Activated naive CD4-positive, alpha-beta T cell treated with anti-CD3 and anti-CD28 coated beads, Interleukin-2, amount 50 U/mL, for 24 hours (primary cell): ENCODE measurements around the gene HERC2.
"Not testable (repeated sequence)": the region's sequence is repeated elsewhere in the genome, so short reads cannot be mapped to it uniquely, and the experiment has no call there.

ENCODE experiments used
- H3K27ac Mint-ChIP-seq: one replicate; pipeline ENCODE4 v1.8.0; 2021; ENCODE audit warnings: mild to moderate bottlenecking, mixed read lengths
- H3K27me3 Mint-ChIP-seq: one replicate; pipeline ENCODE4 v1.8.0; 2021; ENCODE audit warnings: mixed read lengths
- H3K36me3 Mint-ChIP-seq: one replicate; pipeline ENCODE4 v1.8.0; 2021; ENCODE audit warnings: mixed read lengths
- H3K4me1 Mint-ChIP-seq: one replicate; pipeline ENCODE4 v1.8.0; 2021; ENCODE audit warnings: mixed read lengths
- H3K4me3 Mint-ChIP-seq: one replicate; pipeline ENCODE4 v1.8.0; 2021; ENCODE audit warnings: mild to moderate bottlenecking, mixed read lengths
- H3K9me3 Mint-ChIP-seq: one replicate; pipeline ENCODE4 v1.8.0; 2021; ENCODE audit warnings: mixed read lengths

HERC2 gene

GRCh38 chr15:28140062-28140461 lies 181.9 kb downstream of the HERC2 start:
- Mint-ChIP-seq H3K27me3 (no peaks in the 10 kb centered on the region), H3K4me1 (peaks cover 33% of the 10 kb centered on the region), H3K9me3 (no peaks in the 10 kb centered on the region), H3K4me3 (no peak overlapping the region), H3K27ac (no peak overlapping the region), H3K36me3 (peaks cover 29% of the 10 kb centered on the region)

GRCh38 chr15:28137408-28138039 lies 184.5 kb downstream of the HERC2 start:
- H3K27me3 Mint-ChIP-seq, H3K27ac Mint-ChIP-seq, H3K4me3 Mint-ChIP-seq, H3K9me3 Mint-ChIP-seq: not testable (repeated sequence)
- peaks cover 33% of the 10 kb centered on the region for H3K4me1 Mint-ChIP-seq
- H3K36me3 Mint-ChIP-seq: peaks cover 24% of the 10 kb centered on the region

DNA sequence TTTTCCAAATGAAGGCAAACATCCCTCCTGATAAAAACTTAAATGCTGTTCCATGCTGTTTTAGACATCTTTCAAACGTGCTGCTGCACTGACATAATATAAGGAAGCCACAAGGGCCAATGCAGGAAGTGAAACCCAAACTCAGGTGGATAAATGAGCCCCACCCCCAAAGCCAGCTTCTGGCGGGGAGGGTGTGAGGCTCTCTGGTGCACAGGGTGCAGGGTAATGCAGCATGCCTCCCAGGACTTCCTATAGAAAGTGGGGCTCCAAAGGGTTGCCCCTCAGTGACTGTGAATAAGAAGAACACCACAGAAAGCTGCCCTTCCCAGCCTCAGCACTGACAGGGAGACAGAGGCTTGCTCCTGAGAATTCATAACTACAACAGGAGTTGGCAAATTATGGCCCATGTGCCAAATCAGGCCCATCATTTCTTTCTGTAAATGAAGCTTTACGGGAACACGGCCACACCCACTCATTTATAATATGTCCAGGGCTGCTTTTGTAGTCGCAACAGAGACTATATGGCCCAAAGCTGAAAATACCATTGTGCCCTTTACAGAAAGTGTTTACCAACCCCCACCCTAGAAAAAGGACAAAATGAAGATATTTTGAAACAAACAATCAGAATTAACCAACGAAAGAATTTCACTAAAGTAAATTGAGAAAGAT lies 185.6 kb downstream of the HERC2 start:
- H3K27me3 Mint-ChIP-seq, H3K4me3 Mint-ChIP-seq, H3K9me3 Mint-ChIP-seq, H3K27ac Mint-ChIP-seq: not testable (repeated sequence)
- Mint-ChIP-seq H3K4me1 (peaks cover 33% of the 10 kb centered on the region), H3K36me3 (peaks cover 20% of the 10 kb centered on the region)

DNA sequence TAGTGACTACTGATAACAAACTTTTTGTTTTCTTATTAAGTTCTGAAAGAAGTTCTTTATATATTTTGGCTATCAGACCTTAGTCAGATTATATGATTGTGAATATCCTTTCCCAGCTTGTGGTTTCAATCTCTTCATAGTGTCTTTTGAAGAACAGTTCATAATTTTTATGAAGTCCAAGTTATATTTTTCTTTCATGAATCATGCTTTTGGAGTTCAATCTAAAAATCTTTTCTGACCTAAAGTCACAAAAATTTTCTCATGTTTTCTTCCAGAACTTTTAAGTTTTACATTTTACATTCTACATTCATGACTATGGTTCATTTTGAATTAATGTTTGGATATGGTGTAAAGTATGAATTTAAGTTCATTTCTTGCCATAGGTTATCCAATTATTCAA lies 188.7 kb downstream of the HERC2 start:
- H3K4me3 Mint-ChIP-seq: no peak overlapping the region
- no peak overlapping the region for H3K27ac Mint-ChIP-seq
- H3K27me3 Mint-ChIP-seq: no peaks in the 10 kb centered on the region
- H3K36me3 Mint-ChIP-seq: peaks cover 6% of the 10 kb centered on the region
- H3K4me1 Mint-ChIP-seq: peaks cover 28% of the 10 kb centered on the region
- H3K9me3 Mint-ChIP-seq: no peaks in the 10 kb centered on the region

- Mint-ChIP-seq H3K4me3 (no peak overlapping the region), H3K9me3 (no peaks in the 10 kb centered on the region), H3K27me3 (no peaks in the 10 kb centered on the region), H3K4me1 (peaks cover 24% of the 10 kb centered on the region), H3K36me3 (peaks cover 4% of the 10 kb centered on the region), H3K27ac (no peak overlapping the region)
These were observed 189.3 kb downstream of the HERC2 start for GRCh38 chr15:28132524-28133275.

DNA sequence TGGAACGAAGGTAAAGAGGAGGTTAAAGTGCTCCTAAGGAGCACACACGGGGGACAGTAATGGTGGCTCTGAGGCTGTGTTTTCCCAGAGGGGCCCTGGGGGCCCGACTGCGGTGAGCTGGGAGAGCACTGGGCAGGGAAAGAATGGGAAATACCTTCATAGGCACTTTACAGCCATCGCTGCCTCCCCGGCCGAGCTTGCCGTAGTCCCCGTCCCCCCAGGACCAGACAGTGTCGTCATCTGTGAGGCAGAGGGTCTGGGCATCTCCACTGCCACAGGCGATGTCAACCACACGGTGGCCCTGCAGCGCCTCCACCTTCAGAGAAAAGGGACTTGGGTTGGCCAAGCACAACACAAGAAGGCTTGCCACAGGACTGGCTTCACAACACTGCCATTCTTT lies 190.0 kb downstream of the HERC2 start:
- Mint-ChIP-seq H3K4me3 (no peak overlapping the region), H3K9me3 (no peaks in the 10 kb centered on the region), H3K27me3 (no peaks in the 10 kb centered on the region), H3K27ac (no peak overlapping the region), H3K4me1 (peaks cover 17% of the 10 kb centered on the region), H3K36me3 (peaks cover 4% of the 10 kb centered on the region)

GRCh38 chr15:28131400-28131799 lies 190.6 kb downstream of the HERC2 start:
- no peaks in the 10 kb centered on the region for H3K9me3 Mint-ChIP-seq
- H3K36me3 Mint-ChIP-seq: peaks cover 4% of the 10 kb centered on the region

GRCh38 chr15:28130651-28131050 lies 191.3 kb downstream of the HERC2 start:
- H3K36me3 Mint-ChIP-seq: peaks cover 4% of the 10 kb centered on the region
- H3K4me3 Mint-ChIP-seq: no peak overlapping the region
- H3K9me3 Mint-ChIP-seq: no peaks in the 10 kb centered on the region
- peaks cover 7% of the 10 kb centered on the region for H3K4me1 Mint-ChIP-seq
- H3K27ac Mint-ChIP-seq: no peak overlapping the region
- no peaks in the 10 kb centered on the region for H3K27me3 Mint-ChIP-seq

More at GRCh38 chr15:28131400-28131799, 190.6 kb downstream of the HERC2 start:
- Mint-ChIP-seq H3K27ac (no peak overlapping the region), H3K27me3 (no peaks in the 10 kb centered on the region), H3K4me3 (no peak overlapping the region), H3K4me1 (peaks cover 11% of the 10 kb centered on the region)

DNA sequence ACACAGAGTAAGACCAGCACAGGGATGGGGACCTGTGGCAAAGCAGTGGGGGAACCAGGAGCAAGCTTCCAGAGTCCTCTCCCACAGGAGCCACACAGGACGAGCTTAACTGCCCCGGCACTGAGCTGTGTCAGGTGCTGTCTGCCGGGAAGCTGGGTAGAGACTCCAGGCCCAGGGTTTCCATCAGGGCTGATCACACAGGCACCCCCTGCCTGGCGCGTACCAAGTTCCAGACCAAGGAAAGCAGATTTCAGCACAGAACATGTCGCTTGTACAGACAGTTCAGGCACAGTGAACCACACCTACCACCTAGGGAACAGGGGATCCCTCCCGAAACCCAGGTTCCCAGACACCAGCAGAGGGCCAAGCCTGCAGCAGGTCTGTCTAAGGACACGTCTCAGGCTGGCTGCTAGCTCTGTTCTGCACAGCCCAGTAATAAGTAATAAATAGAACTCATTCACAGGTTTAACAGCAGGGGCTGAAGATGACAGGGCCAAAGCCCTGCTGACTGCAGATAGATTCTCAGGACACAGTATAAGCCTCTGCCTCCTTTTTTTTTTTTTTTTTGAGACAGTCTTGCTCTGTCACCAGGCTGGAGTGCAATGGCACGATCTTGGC lies 192.6 kb downstream of the HERC2 start:
- peaks cover 4% of the 10 kb centered on the region for H3K36me3 Mint-ChIP-seq
- H3K4me1 Mint-ChIP-seq: peaks cover 3% of the 10 kb centered on the region
- no peak overlapping the region for H3K27ac Mint-ChIP-seq
- no peak overlapping the region for H3K4me3 Mint-ChIP-seq
- no peaks in the 10 kb centered on the region for H3K9me3 Mint-ChIP-seq
- H3K27me3 Mint-ChIP-seq: no peaks in the 10 kb centered on the region

DNA sequence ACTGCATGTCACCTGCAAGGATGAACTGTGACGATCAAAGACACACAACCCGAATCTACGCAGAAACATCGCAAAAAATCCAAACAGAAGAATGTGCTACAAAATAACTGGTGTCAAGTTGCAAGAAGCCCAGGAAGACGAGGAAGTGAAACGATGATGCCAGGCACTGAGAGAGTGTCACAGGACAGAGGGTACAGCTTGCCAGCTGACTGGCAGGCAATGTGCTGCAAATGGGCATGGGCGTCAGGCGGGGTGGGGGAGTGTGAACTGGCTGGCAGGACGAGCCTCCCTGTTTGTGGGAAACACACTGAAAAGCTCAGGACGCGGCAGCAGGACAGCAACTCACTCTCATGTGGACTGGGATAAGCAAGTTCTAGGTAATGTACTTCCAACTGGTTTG lies 193.9 kb downstream of the HERC2 start:
- H3K27ac Mint-ChIP-seq: no peak overlapping the region
- peaks cover 2% of the 10 kb centered on the region for H3K36me3 Mint-ChIP-seq
- peaks cover 3% of the 10 kb centered on the region for H3K4me1 Mint-ChIP-seq
- no peaks in the 10 kb centered on the region for H3K9me3 Mint-ChIP-seq
- no peak overlapping the region for H3K4me3 Mint-ChIP-seq
- no peaks in the 10 kb centered on the region for H3K27me3 Mint-ChIP-seq

DNA sequence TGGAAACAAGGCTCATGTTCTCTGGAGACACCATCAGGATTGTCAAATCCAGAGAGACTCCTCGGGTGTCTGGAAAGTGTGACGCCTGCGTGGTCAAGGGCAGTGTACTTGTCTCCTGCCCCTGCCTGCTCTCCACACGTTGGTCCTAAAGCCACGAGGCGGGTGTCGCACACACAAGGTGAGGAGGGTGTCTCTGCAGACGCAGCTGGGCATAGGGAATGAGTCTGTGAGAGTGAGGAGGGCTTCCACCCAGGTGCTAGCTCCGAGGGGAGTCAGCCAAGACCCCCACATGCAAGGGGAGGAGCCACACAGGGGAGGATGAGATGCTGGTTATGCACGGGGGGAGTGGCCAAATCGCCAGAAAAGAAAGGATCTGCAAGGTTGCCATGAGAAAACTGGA lies 194.9 kb downstream of the HERC2 start:
- Mint-ChIP-seq H3K4me1 (peaks cover 3% of the 10 kb centered on the region), H3K36me3 (peaks cover 2% of the 10 kb centered on the region), H3K4me3 (no peak overlapping the region), H3K9me3 (no peaks in the 10 kb centered on the region), H3K27ac (no peak overlapping the region), H3K27me3 (no peaks in the 10 kb centered on the region)

DNA sequence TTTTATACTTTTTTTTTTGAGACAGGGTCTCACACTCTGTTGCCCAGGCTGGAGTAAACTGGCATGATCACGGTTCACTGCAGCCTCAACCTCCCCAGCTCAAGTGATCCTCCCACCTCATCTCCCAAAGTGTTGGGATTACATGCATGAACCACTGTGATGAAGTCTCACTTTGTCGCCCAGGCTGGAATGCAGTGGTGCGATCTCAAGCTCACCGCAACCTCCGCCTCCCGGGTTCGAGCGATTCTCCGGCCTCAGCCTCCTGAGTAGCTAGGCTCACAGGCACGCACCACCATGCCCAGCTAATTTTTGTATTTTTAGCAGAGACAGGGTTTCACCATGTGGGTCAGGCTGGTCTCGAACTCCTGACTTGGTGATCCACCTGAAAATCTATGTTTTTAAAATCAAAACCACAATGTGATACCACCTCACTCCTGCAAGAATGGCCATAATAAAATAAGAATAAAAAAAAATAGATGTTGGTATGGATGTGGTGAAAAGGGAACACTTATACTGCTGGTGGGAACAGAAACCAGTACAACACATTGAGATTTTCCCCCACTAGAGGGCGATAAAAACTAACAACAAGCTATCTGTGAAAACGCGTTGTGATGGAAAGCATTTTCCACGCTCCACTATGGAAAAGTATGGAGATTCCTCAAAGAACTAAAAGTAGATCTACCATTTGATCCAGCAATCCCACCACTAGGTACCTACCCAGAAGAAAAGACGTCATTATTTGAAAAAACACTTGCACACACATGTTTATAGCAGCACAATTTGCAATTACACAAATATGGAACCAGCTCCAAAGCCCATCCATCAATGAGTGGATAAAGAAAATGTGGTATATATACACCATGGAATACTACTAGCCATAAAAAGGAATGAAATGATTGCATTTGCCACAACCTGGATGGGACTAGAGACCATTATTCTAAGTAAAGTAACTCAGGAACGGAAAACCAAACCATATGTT lies 196.0 kb downstream of the HERC2 start:
- Mint-ChIP-seq H3K4me1 (peaks cover 3% of the 10 kb centered on the region), H3K27ac (no peak overlapping the region), H3K9me3 (no peaks in the 10 kb centered on the region), H3K4me3 (no peak overlapping the region), H3K36me3 (peaks cover 4% of the 10 kb centered on the region), H3K27me3 (no peaks in the 10 kb centered on the region)

DNA sequence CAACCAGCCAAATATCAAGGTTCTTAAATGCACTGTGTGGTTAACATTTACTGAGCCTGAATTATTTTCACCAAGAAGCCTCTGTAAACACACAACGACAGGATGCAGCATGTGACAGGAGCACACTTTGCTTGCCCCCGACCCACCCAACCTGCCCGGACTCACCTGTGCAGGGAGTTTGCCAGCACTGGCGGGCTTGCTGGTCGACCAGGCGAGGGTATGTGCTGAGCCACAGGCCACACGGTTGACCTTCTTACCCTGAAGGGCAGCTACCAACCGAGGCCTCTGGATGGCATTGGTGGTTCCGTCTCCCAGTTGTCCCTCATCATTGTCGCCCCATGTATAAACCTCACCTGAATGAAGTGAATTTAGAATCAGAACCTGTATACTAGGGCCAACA lies 197.1 kb downstream of the HERC2 start:
- Mint-ChIP-seq H3K4me3 (no peak overlapping the region), H3K27me3 (no peaks in the 10 kb centered on the region), H3K27ac (no peak overlapping the region), H3K4me1 (peaks cover 3% of the 10 kb centered on the region), H3K36me3 (peaks cover 4% of the 10 kb centered on the region), H3K9me3 (no peaks in the 10 kb centered on the region)

- Mint-ChIP-seq H3K36me3 (peaks cover 4% of the 10 kb centered on the region), H3K27ac (no peak overlapping the region), H3K27me3 (no peaks in the 10 kb centered on the region), H3K9me3 (no peaks in the 10 kb centered on the region), H3K4me1 (peaks cover 3% of the 10 kb centered on the region), H3K4me3 (no peak overlapping the region)
These were observed 198.5 kb downstream of the HERC2 start for GRCh38 chr15:28123408-28124023.
